K562 (cell line): ENCODE results near the gene DPEP3. TPM values are rescaled to one million over a fixed set of nuclear protein-coding genes. Genes with fewer than 3 reads are reported as not detected.
A peak's percentile ranks its signal among the peaks of the same experiment; 100 is the strongest.

Source experiments
- ATAC-seq: fragments of 200-7000 bp; cut with Tn5 transposase; 3 replicates; pipeline ENCODE4 v1.9.1; 2020; ENCODE audit warnings: moderate library complexity
- BruUV-seq: library from RNA; stranded (reverse); fragments of 400-500 nt; replicated peaks from 2 replicates; lab custom pipeline; 2021; lab: Mats Ljungman, UMichigan
- CTCF ChIA-PET: fragments of 300-600 bp; formaldehyde crosslinking; extraction: SDS; loops from one replicate; lab custom pipeline; 2021; ENCODE audit warnings: low intra/inter-chr PET ratio; lab: Yijun Ruan, JAX
- POLR2A ChIA-PET: fragments of 300-600, 350-650 bp; sonication (Branson Sonifier 250); formaldehyde crosslinking; extraction: SDS; loops from one replicate; lab custom pipeline; 2021; ENCODE audit warnings: antibody characterized with exemption, inconsistent platforms; lab: Yijun Ruan, JAX
- DNase-seq, 4 experiments: peaks; one replicate each; pipeline versions ENCODE4 v3.0.0 to v3.0.0-alpha.2; 2011 to 2018; ENCODE audit warnings: low spot score in 3 of 4, mixed read lengths in 3 of 4; ENCODE audit errors: extremely low read depth in 1 of 4
- FAIRE-seq: peaks from 2 replicates; lab custom pipeline; 2011; peaks lifted over from hg19 to GRCh38; lab: Jason Lieb, UNC
- H2AFZ ChIP-seq: 2 replicates; pipeline ENCODE4 v1.6.0; 2011; ENCODE audit warnings: low read depth, low read length, control low read depth, inconsistent platforms
- H3K27ac ChIP-seq: fragments of 200-600 bp; 3 replicates; pipeline ENCODE4 v1.8.0; 2011; ENCODE audit warnings: low read depth, mild to moderate bottlenecking, control low read depth, inconsistent platforms, low read length, moderate library complexity, mixed read lengths; ENCODE audit errors: extremely low read depth
- H3K27me3 ChIP-seq, 2 experiments: fragments of 300-600 bp in 1 of 2; 2 replicates in 1 of 2; 3 replicates in 1 of 2; pipeline versions ENCODE4 v1.6.0 to v1.8.0; 2011; ENCODE audit warnings: inconsistent platforms in 2 of 2, low read length in 2 of 2, mild to moderate bottlenecking in 1 of 2, mixed read lengths in 1 of 2, moderate library complexity in 1 of 2; ENCODE audit not compliant: control insufficient read depth in 2 of 2, insufficient read depth in 2 of 2
- H3K36me3 ChIP-seq: fragments of 300-600 bp; 3 replicates; pipeline ENCODE4 v1.8.0; 2011; ENCODE audit warnings: mild to moderate bottlenecking, low read length, inconsistent platforms; ENCODE audit not compliant: control insufficient read depth, insufficient read depth
- H3K4me1 ChIP-seq, 2 experiments: fragments of 200-600 bp in 1 of 2; replicated peaks in 1 of 2; 2 replicates in 1 of 2; 3 replicates in 1 of 2; pipeline versions ENCODE4 v1.5.1 to v1.8.0; 2011; ENCODE audit warnings: inconsistent platforms in 2 of 2, low read length in 2 of 2, mild to moderate bottlenecking in 1 of 2, mixed read lengths in 1 of 2, moderate library complexity in 1 of 2; ENCODE audit not compliant: control insufficient read depth in 2 of 2, insufficient read depth in 2 of 2
- H3K4me2 ChIP-seq: 2 replicates; pipeline ENCODE4 v1.6.1; 2011; ENCODE audit warnings: low read length, control low read depth, inconsistent platforms, mixed read lengths; ENCODE audit not compliant: insufficient read depth
- H3K4me3 ChIP-seq: fragments of 200-600 bp; sonication (generic), shearing (Covaris generic); 2 replicates; pipeline ENCODE4 v1.5.1; 2016; ENCODE audit warnings: control low read depth, inconsistent platforms
- H3K79me2 ChIP-seq: fragments of 200-600 bp; 3 replicates; pipeline ENCODE4 v1.8.0; 2011; ENCODE audit warnings: low read length, inconsistent platforms; ENCODE audit not compliant: control insufficient read depth, insufficient read depth
- H3K9ac ChIP-seq, 2 experiments: 2 replicates each; pipeline versions ENCODE4 v1.6.0 to v1.6.1; 2011; ENCODE audit warnings: low read depth in 2 of 2, low read length in 2 of 2, control low read depth in 1 of 2, inconsistent platforms in 1 of 2, mild to moderate bottlenecking in 1 of 2, mixed read lengths in 1 of 2; ENCODE audit not compliant: insufficient read depth in 1 of 2
- H3K9me1 ChIP-seq: one replicate; pipeline ENCODE4 v1.6.0; 2011; ENCODE audit warnings: inconsistent platforms, mild to moderate bottlenecking, low read length, moderate library complexity; ENCODE audit not compliant: control insufficient read depth, insufficient read depth
- H3K9me3 ChIP-seq: replicated peaks from 2 replicates; pipeline ENCODE4 v1.5.1; 2011; ENCODE audit warnings: low read depth, low read length, inconsistent platforms; ENCODE audit not compliant: control insufficient read depth, insufficient read depth
- H4K20me1 ChIP-seq: replicated peaks from 2 replicates; pipeline ENCODE4 v1.6.1; 2011; ENCODE audit warnings: low read length, inconsistent platforms, mixed read lengths; ENCODE audit not compliant: control insufficient read depth, insufficient read depth
- DMBX1 ChIP-seq: fragments of 250-450 bp; sonication (Bioruptor Pico); IDR thresholded peaks from 2 replicates; pipeline ENCODE4 v1.8.0; 2022; ENCODE audit warnings: inconsistent platforms, mild to moderate bottlenecking, moderate library complexity, borderline replicate concordance
- FOXP4 ChIP-seq: sonication (generic); formaldehyde crosslinking; IDR thresholded peaks from 2 replicates; pipeline ENCODE4 v1.8.0; 2022; ENCODE audit warnings: mild to moderate bottlenecking, missing genetic modification reagents, borderline replicate concordance
- HDAC8 ChIP-seq: fragments of 450-650 bp; IDR thresholded peaks from 2 replicates; pipeline ENCODE4 v1.6.1; 2016; ENCODE audit warnings: mild to moderate bottlenecking, missing genetic modification characterization, moderate library complexity, missing compliant biosample characterization
- ZBTB1 ChIP-seq: sonication (generic); formaldehyde crosslinking; IDR thresholded peaks from 2 replicates; pipeline ENCODE4 v1.8.1; 2023; ENCODE audit warnings: missing genetic modification reagents, low read depth, mild to moderate bottlenecking, borderline replicate concordance
- ZC3H4 ChIP-seq: sonication (generic); formaldehyde crosslinking; IDR thresholded peaks from 2 replicates; pipeline ENCODE4 v1.9.0; 2021; ENCODE audit warnings: missing genetic modification reagents, borderline replicate concordance
- WGBS: fragments of 100-300 bp; shearing (Covaris generic); methylation state at CpG from one replicate; pipeline ENCODE4 v1.1.6; 2016; ENCODE audit warnings: low coverage, mixed read lengths; ENCODE audit not compliant: insufficient coverage; ENCODE audit errors: missing lambda C conversion rate; 5-methylcytosine and 5-hydroxymethylcytosine counted together
- in situ Hi-C: fragments of 300-500 bp; cut with MboI; formaldehyde crosslinking; loops from 4 replicates; pipeline ENCODE4 v1.15.0; 2018; ENCODE audit warnings: inconsistent platforms, mixed read lengths
- intact Hi-C: fragments of 100-400 bp; cut with micrococcal nuclease; formaldehyde crosslinking; loops from 2 replicates; pipeline ENCODE4 v1.14.2; 2022
- polyA plus RNA-seq, 8 experiments: library from polyadenylated mRNA; depleted of rRNA in 4 of 8; stranded (reverse) in 5 of 8; unstranded in 3 of 8; fragments of >200 nt; fragmentation: Nextera tagmentation in 2 of 8; fragmentation: Illumina TruSeq in 1 of 8; extraction: Ambion mirVana in 2 of 8; extraction: Trizol in 1 of 8; gene quantifications; 2 replicates each; pipeline versions ENCODE4 v1.2.1 to v1.2.3, GENCODE V29; 2011 to 2014; ENCODE audit warnings: inconsistent platforms in 1 of 8, missing spikeins in 1 of 8
- total RNA-seq, 7 experiments: library from RNA; depleted of rRNA in 6 of 7; stranded (reverse); fragments of >200 nt in 6 of 7; fragmentation: Illumina TruSeq in 2 of 7; extraction: Trizol in 2 of 7; gene quantifications; 2 replicates each; pipeline versions ENCODE4 v1.2.1 to v1.2.3, GENCODE V29; 2011 to 2021; ENCODE audit warnings: low replicate concordance in 1 of 7

The DPEP3 gene
- total and polyA plus RNA-seq, 9 of the 15 experiments (the other 6 are each of a cell fraction or from before 2014, with no cell fraction given) = not detected

DNA sequence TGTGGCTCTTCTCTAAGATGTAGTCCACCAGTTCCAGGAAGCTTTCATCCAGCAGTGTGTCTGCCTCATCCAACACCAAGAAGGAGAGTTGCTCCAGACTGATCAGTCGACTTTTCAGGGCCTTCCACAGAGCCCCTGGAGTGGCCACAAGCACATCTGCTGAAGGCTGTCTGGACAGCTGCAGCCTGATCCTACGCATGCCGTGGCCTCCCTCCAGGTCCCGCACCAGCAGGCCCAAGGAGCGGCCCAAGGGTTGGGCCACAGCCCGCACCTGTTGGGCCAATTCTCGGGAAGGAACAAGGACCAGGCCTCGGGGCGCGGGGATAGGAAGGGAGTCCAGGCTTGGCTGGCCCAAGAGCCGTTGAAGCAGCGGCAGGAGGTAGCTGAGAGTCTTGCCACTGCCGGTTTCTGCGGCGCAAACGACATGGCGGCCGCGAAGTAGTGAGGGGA is 42.0 kb upstream of the DPEP3 start (continued):
- TF ChIP-seq FOXP4 (CRISPR knock-in tag) (no peak), HDAC8 (tag) (no peak), ZC3H4 (no peak)

- Histone ChIP-seq H3K27ac (no peak overlapping the region), H3K4me2 (peak overlapping the region; percentile 94), H3K9me1 (no peaks in the 10 kb centered on the region), H4K20me1 (no peaks in the 10 kb centered on the region; the same call in 1 of the 2 replicates), H3K36me3 (peaks cover 26% of the 10 kb centered on the region), H2AFZ (no peak overlapping the region), H3K79me2 (peaks cover 42% of the 10 kb centered on the region), H3K4me1 (peaks cover 8 to 27% of the 10 kb centered on the region in 2 experiments; a peak in 4 of 5 replicates), H3K27me3 (no peaks in the 10 kb centered on the region), H3K9ac (peak overlapping the region; percentile 90 to 100; a peak in 3 of 4 replicates), H3K4me3 (peak overlapping the region; percentile 88), H3K9me3 (no peaks in the 10 kb centered on the region)
- no TSS peak for BruUV-seq
- WGBS = 94% methylated on average over 10 of the region's 10 CpGs
- TF ChIP-seq DMBX1 = no peak
- TF ChIP-seq ZBTB1 (CRISPR knock-in tag) = 0 out of 2 replicates have a peak, but pooled peaks have one; percentile 33
- POLR2A ChIA-PET = interaction anchor here (0.6 to 2.6 kb wide), 8 partner anchors 8 to 349 kb away, joined by 3 to 13 read pairs (median 4); partner anchors contain the start of genes RANBP10 and TSNAXIP1
- DNase-seq (no peak), ATAC-seq (no peak), FAIRE-seq (no peak)
- CTCF ChIA-PET = no interaction called here
- intact Hi-C loops = no loop called here
- in situ Hi-C loops = no loop called here
Observed at GRCh38 chr16:68021490-68021889, 41.2 kb upstream of the DPEP3 start.
